HCT116 (cell line): ENCODE measurements around the gene PRICKLE1. TPM values are rescaled to one million over a fixed set of nuclear protein-coding genes. Genes with fewer than 3 reads are reported as not detected.

Source experiments
- ATAC-seq: fragments of 200-7000 bp; cut with Tn5 transposase; 2 replicates; pipeline ENCODE4 v1.9.1; 2020; ENCODE audit warnings: mild to moderate bottlenecking, moderate library complexity
- BruUV-seq: library from RNA; stranded (reverse); fragments of 400-500 nt; replicated peaks from 2 replicates; lab custom pipeline; 2021; lab: Mats Ljungman, UMichigan
- CTCF ChIA-PET: fragments of 300-600 bp; sonication (Branson Sonifier 250); formaldehyde crosslinking; loops from one replicate; lab custom pipeline; 2021; ENCODE audit warnings: antibody characterized with exemption; lab: Charles Lee
- POLR2A ChIA-PET: fragments of 300-600, 350-600 bp; sonication (Branson Sonifier 250); formaldehyde crosslinking; loops from one replicate; lab custom pipeline; 2021; ENCODE audit warnings: antibody characterized with exemption; lab: Charles Lee
- RAD21 ChIA-PET, 2 experiments: fragments of 300-600 bp; sonication (Branson Sonifier 250); formaldehyde crosslinking; loops; one replicate each; lab custom pipeline; 2023; ENCODE audit warnings: low total read pairs in 2 of 2; ENCODE audit not compliant: uncharacterized antibody in 2 of 2, unreplicated experiment in 2 of 2, low non-redundant PET in 1 of 2; lab: Charles Lee
- DNase-seq: peaks from one replicate; pipeline ENCODE4 v3.0.0-alpha.2; 2010; ENCODE audit warnings: low read depth, low spot score
- H2AFZ ChIP-seq: fragments of 200-600 bp; shearing (Covaris generic), sonication (generic); 2 replicates; pipeline ENCODE4 v1.6.1; 2017; ENCODE audit warnings: low read depth, mixed run types, mixed read lengths, antibody characterized with exemption, low read length; ENCODE audit not compliant: poor library complexity, severe bottlenecking
- H3K27ac ChIP-seq: 2 replicates; pipeline ENCODE4 v1.5.1; 2012; ENCODE audit warnings: low read depth, low read length
- H3K27me3 ChIP-seq: fragments of 200-600 bp; sonication (generic); 2 replicates; pipeline ENCODE4 v1.6.1; 2016; ENCODE audit warnings: mixed run types, low read length, mixed read lengths; ENCODE audit not compliant: insufficient read depth
- H3K36me3 ChIP-seq, 2 experiments: fragments of 200-500 bp in 1 of 2; fragments of 200-600 bp in 1 of 2; sonication (Bioruptor generic) in 1 of 2; sonication (generic) in 1 of 2; 2 replicates each; pipeline versions ENCODE4 v1.5.1 to v1.6.1; 2014 to 2016; ENCODE audit warnings: low read length in 2 of 2, inconsistent platforms in 1 of 2, mixed read lengths in 1 of 2, mixed run types in 1 of 2; ENCODE audit not compliant: insufficient read depth in 2 of 2, control insufficient read depth in 1 of 2
- H3K4me1 ChIP-seq, 2 experiments: fragments of 200-600 bp in 1 of 2; sonication (generic) in 1 of 2; 2 replicates each; pipeline versions ENCODE4 v1.5.1 to v1.6.1; 2012 to 2017; ENCODE audit warnings: low read length in 2 of 2, inconsistent platforms in 1 of 2, mild to moderate bottlenecking in 1 of 2, mixed read lengths in 1 of 2, mixed run types in 1 of 2, moderate library complexity in 1 of 2; ENCODE audit not compliant: insufficient read depth in 2 of 2, control insufficient read depth in 1 of 2
- H3K4me2 ChIP-seq: fragments of 200-600 bp; sonication (generic); 2 replicates; pipeline ENCODE4 v1.6.1; 2017; ENCODE audit warnings: mixed run types, low read length, mixed read lengths
- H3K4me3 ChIP-seq, 2 experiments: fragments of 200-600 bp in 1 of 2; sonication (generic) in 1 of 2; replicated peaks in 1 of 2; 2 replicates each; pipeline ENCODE4 v1.5.1; 2011 to 2016; ENCODE audit warnings: low read length in 2 of 2, control low read depth in 1 of 2, low read depth in 1 of 2, mild to moderate bottlenecking in 1 of 2, mixed read lengths in 1 of 2, mixed run types in 1 of 2
- H3K79me2 ChIP-seq: fragments of 200-600 bp; sonication (generic); 2 replicates; pipeline ENCODE4 v1.6.1; 2017; ENCODE audit warnings: mild to moderate bottlenecking, mixed run types, low read length, moderate library complexity, mixed read lengths; ENCODE audit not compliant: insufficient read depth
- H3K9ac ChIP-seq: fragments of 200-600 bp; sonication (generic); 2 replicates; pipeline ENCODE4 v1.6.1; 2016; ENCODE audit warnings: low read length, mixed read lengths
- H3K9me2 ChIP-seq: fragments of 200-600 bp; sonication (generic), shearing (Covaris generic); 2 replicates; pipeline ENCODE4 v1.6.1; 2017; ENCODE audit warnings: mixed run types, mild to moderate bottlenecking, moderate library complexity; ENCODE audit not compliant: insufficient read depth
- H3K9me3 ChIP-seq, 2 experiments: fragments of 200-500 bp in 1 of 2; fragments of 200-600 bp in 1 of 2; sonication (Bioruptor generic) in 1 of 2; sonication (generic) in 1 of 2; 2 replicates each; pipeline ENCODE4 v1.6.1; 2014 to 2017; ENCODE audit warnings: low read length in 2 of 2, mixed read lengths in 2 of 2, inconsistent platforms in 1 of 2, low read depth in 1 of 2, mild to moderate bottlenecking in 1 of 2, mixed run types in 1 of 2, moderate library complexity in 1 of 2; ENCODE audit not compliant: control insufficient read depth in 1 of 2, insufficient read depth in 1 of 2
- H4K20me1 ChIP-seq: fragments of 200-600 bp; sonication (generic), shearing (Covaris generic); 2 replicates; pipeline ENCODE4 v1.6.1; 2017; ENCODE audit warnings: mixed run types, mild to moderate bottlenecking, moderate library complexity; ENCODE audit not compliant: insufficient read depth
- CEBPB ChIP-seq: IDR thresholded peaks from 2 replicates; pipeline ENCODE4 v1.6.1; 2012; ENCODE audit warnings: low read depth
- CTCF ChIP-seq, 3 experiments: fragments of 200-600 bp in 1 of 3; sonication (generic) in 1 of 3; IDR thresholded peaks in 2 of 3; conservative IDR thresholded peaks in 1 of 3; 2 replicates each; pipeline ENCODE4 v1.5.1; 2012 to 2017; ENCODE audit warnings: low read depth in 2 of 3, low read length in 2 of 3, antibody characterized with exemption in 1 of 3, borderline replicate concordance in 1 of 3, control low read depth in 1 of 3, mild to moderate bottlenecking in 1 of 3, mixed read lengths in 1 of 3, mixed run types in 1 of 3, moderate library complexity in 1 of 3; ENCODE audit not compliant: insufficient read depth in 1 of 3
- ELF1 ChIP-seq: IDR thresholded peaks from 2 replicates; pipeline ENCODE4 v1.6.1; 2012; ENCODE audit warnings: low read depth, borderline replicate concordance
- EZH2 ChIP-seq: fragments of 200-600 bp; sonication (generic); IDR thresholded peaks from 2 replicates; pipeline ENCODE4 v1.6.1; 2017; ENCODE audit warnings: antibody characterized with exemption, mixed run types
- FOSL1 ChIP-seq: IDR thresholded peaks from 2 replicates; pipeline ENCODE4 v1.6.1; 2012; ENCODE audit warnings: low read depth
- JUND ChIP-seq: IDR thresholded peaks from 2 replicates; pipeline ENCODE4 v1.6.1; 2012
- POLR2AphosphoS5 ChIP-seq: IDR thresholded peaks from 2 replicates; pipeline ENCODE4 v1.6.1; 2011; ENCODE audit warnings: mild to moderate bottlenecking, low read depth, low read length, moderate library complexity
- RAD21 ChIP-seq: IDR thresholded peaks from 2 replicates; pipeline ENCODE4 v1.6.1; 2012; ENCODE audit warnings: low read depth, mild to moderate bottlenecking
- SIN3A ChIP-seq: IDR thresholded peaks from 2 replicates; pipeline ENCODE4 v1.6.1; 2012; ENCODE audit warnings: low read depth
- SP1 ChIP-seq: IDR thresholded peaks from 2 replicates; pipeline ENCODE4 v1.6.1; 2012; ENCODE audit warnings: low read depth
- SRF ChIP-seq: IDR thresholded peaks from 2 replicates; pipeline ENCODE4 v1.6.1; 2012; ENCODE audit warnings: low read depth
- TCF7L2 ChIP-seq: IDR thresholded peaks from 2 replicates; pipeline ENCODE4 v1.7.0; 2011; ENCODE audit warnings: borderline replicate concordance, inconsistent platforms; ENCODE audit not compliant: insufficient read depth, insufficient read length; ENCODE audit errors: extremely low read depth
- ZFX ChIP-seq: fragments of 450-650 bp; IDR thresholded peaks from 2 replicates; pipeline ENCODE4 v1.6.1; 2017
- ZNF274 ChIP-seq: fragments of 200-500 bp; sonication (Bioruptor generic); IDR thresholded peaks from 2 replicates; pipeline ENCODE4 v1.6.1; 2014; ENCODE audit warnings: mild to moderate bottlenecking, low read depth, low read length, inconsistent platforms
- intact Hi-C: fragments of 100-400 bp; cut with micrococcal nuclease; formaldehyde crosslinking; loops from 2 replicates; pipeline ENCODE4 v1.10.0; 2022
- total RNA-seq: library from RNA; stranded (reverse); gene quantifications from one replicate; pipeline ENCODE4 v1.2.1, GENCODE V29; 2021; ENCODE audit not compliant: unreplicated experiment

Gene PRICKLE1
- total RNA-seq, 1 experiment from 2014 or later: 1.3 TPM

DNA sequence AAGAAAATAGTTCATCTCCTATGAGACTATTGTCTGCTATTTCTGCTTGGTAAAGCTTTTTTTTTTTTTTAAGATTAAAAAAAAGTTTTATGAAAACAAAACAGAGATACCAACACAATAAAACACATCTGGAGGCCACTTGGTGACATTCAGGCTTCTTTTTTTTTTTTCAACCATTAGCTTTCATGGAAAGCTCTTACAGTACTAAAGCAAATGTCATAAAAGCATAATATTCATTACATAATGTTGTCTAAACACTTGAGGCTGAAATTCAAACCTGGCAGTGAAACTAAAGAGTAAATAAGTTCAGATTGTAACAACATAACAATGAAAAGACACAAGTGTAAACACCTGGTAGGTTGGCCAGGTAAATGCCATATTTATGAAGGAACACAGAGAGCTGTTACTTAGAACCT, 14.7 kb downstream of the PRICKLE1 start:
- RAD21 ChIA-PET: no interaction called here
- no peaks in the 10 kb centered on the region for H3K79me2 ChIP-seq
- CTCF ChIA-PET: no interaction called here
- no TSS peak for BruUV-seq
- intact Hi-C loops: loop anchor here (10.0 kb wide), 1 partner anchor 1300 kb away; no protein-coding TSS in a partner anchor
- no peak overlapping the region for H3K4me3 ChIP-seq
- TF ChIP-seq CEBPB (no peak), RAD21 (no peak), ZNF274 (no peak), EZH2 (no peak), SIN3A (no peak), ELF1 (no peak), SP1 (no peak), SRF (no peak), FOSL1 (no peak), CTCF (IDR thresholded peaks at IDR 0.05 in 2 of 3, conservative IDR thresholded peaks at IDR 0.05 in 1 of 3; ENCODE audit: borderline replicate concordance in 1 of 3, insufficient read depth in 1 of 3, low read depth in 2 of 3, low read length in 2 of 3) (no peak), ZFX (no peak), POLR2AphosphoS5 (no peak), JUND (no peak), TCF7L2 (no peak)
- TF ChIP-seq, all 23 proteins: peak for 0
- Histone ChIP-seq H3K9me2 (no peaks in the 10 kb centered on the region), H3K36me3 (no peaks in the 10 kb centered on the region), H4K20me1 (no peaks in the 10 kb centered on the region), H3K9ac (no peak overlapping the region), H3K9me3 (no peaks in the 10 kb centered on the region), H3K27me3 (no peaks in the 10 kb centered on the region), H3K4me1 (no peaks in the 10 kb centered on the region), H3K27ac (no peak overlapping the region), H3K4me2 (no peak overlapping the region), H2AFZ (no peak overlapping the region)
- POLR2A ChIA-PET: interaction anchor here (0.7 kb wide), 1 partner anchor 11 kb away, joined by 3 read pairs; no protein-coding TSS in a partner anchor
- no peak for ATAC-seq
- no peak for DNase-seq
